ENCODE results near the gene CPNE6.
"Not testable (repeated sequence)": the region's sequence is repeated elsewhere in the genome, so short reads cannot be mapped to it uniquely, and the experiment has no call there.

The CPNE6 gene

GRCh38 chr14:24032727-24033418, 38.5 kb upstream of the CPNE6 start:
- H2AK5ac ChIP-seq (ENCODE audit: low read length, severe bottlenecking) = no peak overlapping the region
- no peaks in the 10 kb centered on the region for H3K36me3 ChIP-seq (ENCODE audit: control insufficient read depth in 1 of 2, insufficient read depth in 2 of 2, low read depth in 1 of 2, low read length in 2 of 2)
- no peaks in the 10 kb centered on the region for H3K4me1 ChIP-seq (ENCODE audit: control insufficient read depth, insufficient read depth, low read depth, low read length)
- H3K4me2 ChIP-seq (ENCODE audit: low read length, poor library complexity, severe bottlenecking) = no peak overlapping the region
- no peaks in the 10 kb centered on the region for H3K79me1 ChIP-seq (replicated peaks; ENCODE audit: low read length, poor library complexity, severe bottlenecking)
- H2AFZ ChIP-seq (ENCODE audit: low read depth, low read length) = no peak overlapping the region
- H2BK12ac ChIP-seq (ENCODE audit: low read length in 2 of 2) = no peak overlapping the region
- no peak overlapping the region for H4K8ac ChIP-seq (ENCODE audit: low read length)
- no peak overlapping the region for H3K27ac ChIP-seq (ENCODE audit: low read length, poor library complexity, severe bottlenecking)
- 84% methylated on average over 2 of the region's 2 CpGs for WGBS
- no peak overlapping the region for H3K14ac ChIP-seq (ENCODE audit: low read length in 2 of 2)
- no peak overlapping the region for H4K91ac ChIP-seq (ENCODE audit: low read length)
- no peak overlapping the region for H3K23ac ChIP-seq (ENCODE audit: low read length in 2 of 2)
- no peak overlapping the region for H2BK120ac ChIP-seq (ENCODE audit: low read depth, low read length)
- no peak overlapping the region for H2BK15ac ChIP-seq (ENCODE audit: low read depth, poor library complexity, severe bottlenecking)
- H2BK5ac ChIP-seq (ENCODE audit: low read depth, low read length, poor library complexity, severe bottlenecking) = no peak overlapping the region
- DNase-seq = peak; percentile 61
- peaks cover 3% of the 10 kb centered on the region for H3K9me3 ChIP-seq (ENCODE audit: control insufficient read depth, low read length)
- no peak overlapping the region for H3K4ac ChIP-seq (ENCODE audit: low read depth in 1 of 2, low read length in 2 of 2)
- H3K4me3 ChIP-seq (ENCODE audit: insufficient read depth in 1 of 2, low read depth in 1 of 2, low read length in 2 of 2) = no peak overlapping the region
- H3K9ac ChIP-seq (ENCODE audit: low read length) = no peak overlapping the region
- H3K27me3 ChIP-seq (ENCODE audit: control insufficient read depth in 1 of 2, insufficient read depth in 1 of 2, low read length in 2 of 2) = no peaks in the 10 kb centered on the region
- no peak overlapping the region for H3K18ac ChIP-seq (ENCODE audit: low read depth in 1 of 2, low read length in 2 of 2)

- DNase-seq; H2BK5ac ChIP-seq (ENCODE audit: low read depth, low read length, poor library complexity, severe bottlenecking); H3K27me3 ChIP-seq (ENCODE audit: control insufficient read depth in 1 of 2, insufficient read depth in 1 of 2, low read length in 2 of 2); H3K4me1 ChIP-seq (ENCODE audit: control insufficient read depth, insufficient read depth, low read depth, low read length); H4K8ac ChIP-seq (ENCODE audit: low read length); H3K4ac ChIP-seq (ENCODE audit: low read depth in 1 of 2, low read length in 2 of 2); H3K9me3 ChIP-seq (ENCODE audit: control insufficient read depth, low read length); H3K23ac ChIP-seq (ENCODE audit: low read length in 2 of 2); H2BK120ac ChIP-seq (ENCODE audit: low read depth, low read length); H2BK15ac ChIP-seq (ENCODE audit: low read depth, poor library complexity, severe bottlenecking); H3K27ac ChIP-seq (ENCODE audit: low read length, poor library complexity, severe bottlenecking); H3K79me1 ChIP-seq (replicated peaks; ENCODE audit: low read length, poor library complexity, severe bottlenecking); H2AK5ac ChIP-seq (ENCODE audit: low read length, severe bottlenecking); H3K36me3 ChIP-seq (ENCODE audit: control insufficient read depth in 1 of 2, insufficient read depth in 2 of 2, low read depth in 1 of 2, low read length in 2 of 2); H3K14ac ChIP-seq (ENCODE audit: low read length in 2 of 2); H4K91ac ChIP-seq (ENCODE audit: low read length): not testable (repeated sequence)
- Histone ChIP-seq H2BK12ac (ENCODE audit: low read length in 2 of 2) (peak overlapping the region in 1 of 2 experiments; percentile 8), H3K18ac (ENCODE audit: low read depth in 1 of 2, low read length in 2 of 2) (peak overlapping the region in 1 of 2 experiments; percentile 88), H3K9ac (ENCODE audit: low read length) (peak overlapping the region; percentile 90), H3K4me2 (ENCODE audit: low read length, poor library complexity, severe bottlenecking) (peak overlapping the region; percentile 80), H3K4me3 (ENCODE audit: insufficient read depth in 1 of 2, low read depth in 1 of 2, low read length in 2 of 2) (peak overlapping the region; percentile 77 to 89), H2AFZ (ENCODE audit: low read depth, low read length) (peak overlapping the region; percentile 94)
- WGBS = 57% methylated on average over 1 of the region's 4 CpGs
These were observed 35.6 kb upstream of the CPNE6 start for GRCh38 chr14:24035769-24036168.

GRCh38 chr14:24036169-24036962, 35.0 kb upstream of the CPNE6 start:
- peak overlapping the region; percentile 57 for H2BK5ac ChIP-seq (ENCODE audit: low read depth, low read length, poor library complexity, severe bottlenecking)
- peak overlapping the region in 1 of 2 experiments; percentile 40 for H3K23ac ChIP-seq (ENCODE audit: low read length in 2 of 2)
- H4K8ac ChIP-seq (ENCODE audit: low read length) = peak overlapping the region; percentile 29
- H3K27me3 ChIP-seq (ENCODE audit: control insufficient read depth in 1 of 2, insufficient read depth in 1 of 2, low read length in 2 of 2) = no peaks in the 10 kb centered on the region
- H3K4me1 ChIP-seq (ENCODE audit: control insufficient read depth, insufficient read depth, low read depth, low read length) = no peaks in the 10 kb centered on the region
- no peaks in the 10 kb centered on the region for H3K36me3 ChIP-seq (ENCODE audit: control insufficient read depth in 1 of 2, insufficient read depth in 2 of 2, low read depth in 1 of 2, low read length in 2 of 2)
- WGBS = under 1% methylated on average over 50 of the region's 50 CpGs
- peak; percentile 78 for DNase-seq
- H2AK5ac ChIP-seq (ENCODE audit: low read length, severe bottlenecking) = no peak overlapping the region
- H3K79me1 ChIP-seq (replicated peaks; ENCODE audit: low read length, poor library complexity, severe bottlenecking) = no peaks in the 10 kb centered on the region
- peak overlapping the region; percentile 94 for H2AFZ ChIP-seq (ENCODE audit: low read depth, low read length)
- H3K9ac ChIP-seq (ENCODE audit: low read length) = peak overlapping the region; percentile 90
- H3K27ac ChIP-seq (ENCODE audit: low read length, poor library complexity, severe bottlenecking) = peak overlapping the region; percentile 22
- no peak overlapping the region for H2BK15ac ChIP-seq (ENCODE audit: low read depth, poor library complexity, severe bottlenecking)
- peak overlapping the region; percentile 77 to 89 for H3K4me3 ChIP-seq (ENCODE audit: insufficient read depth in 1 of 2, low read depth in 1 of 2, low read length in 2 of 2)
- peak overlapping the region in 1 of 2 experiments; percentile 22 for H2BK12ac ChIP-seq (ENCODE audit: low read length in 2 of 2)
- H3K14ac ChIP-seq (ENCODE audit: low read length in 2 of 2) = peak overlapping the region in 1 of 2 experiments; percentile 97
- peak overlapping the region; percentile 80 for H3K4me2 ChIP-seq (ENCODE audit: low read length, poor library complexity, severe bottlenecking)
- H3K18ac ChIP-seq (ENCODE audit: low read depth in 1 of 2, low read length in 2 of 2) = peak overlapping the region; percentile 77 to 88
- peaks cover 2% of the 10 kb centered on the region for H3K9me3 ChIP-seq (ENCODE audit: control insufficient read depth, low read length)
- no peak overlapping the region for H2BK120ac ChIP-seq (ENCODE audit: low read depth, low read length)
- H4K91ac ChIP-seq (ENCODE audit: low read length) = peak overlapping the region; percentile 66
- H3K4ac ChIP-seq (ENCODE audit: low read depth in 1 of 2, low read length in 2 of 2) = peak overlapping the region in 1 of 2 experiments; percentile 86

- H4K91ac ChIP-seq (ENCODE audit: low read length); H3K9me3 ChIP-seq (ENCODE audit: control insufficient read depth, low read length); H3K18ac ChIP-seq (ENCODE audit: low read depth in 1 of 2, low read length in 2 of 2): not testable (repeated sequence)
These were observed 34.3 kb upstream of the CPNE6 start for GRCh38 chr14:24036963-24037657.

More at GRCh38 chr14:24036963-24037657, 34.3 kb upstream of the CPNE6 start:
- not testable (repeated sequence) for H2AFZ ChIP-seq (ENCODE audit: low read depth, low read length); H2BK5ac ChIP-seq (ENCODE audit: low read depth, low read length, poor library complexity, severe bottlenecking); H2BK12ac ChIP-seq (ENCODE audit: low read length in 2 of 2); H3K23ac ChIP-seq (ENCODE audit: low read length in 2 of 2); H2BK120ac ChIP-seq (ENCODE audit: low read depth, low read length); H3K79me1 ChIP-seq (replicated peaks; ENCODE audit: low read length, poor library complexity, severe bottlenecking); H2AK5ac ChIP-seq (ENCODE audit: low read length, severe bottlenecking); H3K4ac ChIP-seq (ENCODE audit: low read depth in 1 of 2, low read length in 2 of 2); H3K27ac ChIP-seq (ENCODE audit: low read length, poor library complexity, severe bottlenecking); H3K14ac ChIP-seq (ENCODE audit: low read length in 2 of 2); H3K4me2 ChIP-seq (ENCODE audit: low read length, poor library complexity, severe bottlenecking); DNase-seq; H4K8ac ChIP-seq (ENCODE audit: low read length); H3K36me3 ChIP-seq (ENCODE audit: control insufficient read depth in 1 of 2, insufficient read depth in 2 of 2, low read depth in 1 of 2, low read length in 2 of 2); H2BK15ac ChIP-seq (ENCODE audit: low read depth, poor library complexity, severe bottlenecking); H3K4me1 ChIP-seq (ENCODE audit: control insufficient read depth, insufficient read depth, low read depth, low read length); H3K27me3 ChIP-seq (ENCODE audit: control insufficient read depth in 1 of 2, insufficient read depth in 1 of 2, low read length in 2 of 2)
- peak overlapping the region; percentile 90 for H3K9ac ChIP-seq (ENCODE audit: low read length)
- peak overlapping the region in 1 of 2 experiments; percentile 89 for H3K4me3 ChIP-seq (ENCODE audit: insufficient read depth in 1 of 2, low read depth in 1 of 2, low read length in 2 of 2)
- WGBS = 48% methylated on average over 7 of the region's 10 CpGs

Data from mesenchymal stem cell (in vitro differentiated cells and primary cell).